ENCODE measurements around the gene FLACC1.
"Not testable (repeated sequence)": the region's sequence is repeated elsewhere in the genome, so short reads cannot be mapped to it uniquely, and the experiment has no call there.

The FLACC1 gene

DNA sequence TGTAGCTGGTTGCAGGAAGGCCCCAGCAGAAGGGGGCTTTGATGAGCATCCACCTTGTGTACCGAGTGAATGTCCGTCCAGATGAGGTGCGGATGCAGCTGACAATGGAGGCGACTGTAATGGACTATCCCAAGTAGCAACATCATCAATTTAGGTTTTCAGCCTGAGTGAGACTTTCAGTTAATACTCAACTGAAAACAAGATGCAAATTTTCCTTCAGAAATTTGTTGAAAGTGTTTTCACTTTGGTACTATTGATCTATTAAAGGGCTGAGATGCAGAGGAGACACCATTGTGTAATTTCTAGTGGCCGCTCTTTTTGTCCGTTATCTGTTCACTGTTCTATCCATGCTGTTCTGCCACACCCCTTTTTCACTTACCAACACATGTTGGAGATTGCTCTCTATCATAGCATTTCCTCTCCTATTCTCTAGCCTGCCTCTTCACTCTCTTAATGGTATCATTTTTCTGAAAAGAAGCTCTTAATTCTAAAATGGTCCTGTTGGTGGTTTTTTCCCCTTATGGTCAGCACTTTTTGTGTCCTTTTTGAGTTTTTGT, 108.8 kb downstream of the FLACC1 start:
- no peak for DNase-seq

DNA sequence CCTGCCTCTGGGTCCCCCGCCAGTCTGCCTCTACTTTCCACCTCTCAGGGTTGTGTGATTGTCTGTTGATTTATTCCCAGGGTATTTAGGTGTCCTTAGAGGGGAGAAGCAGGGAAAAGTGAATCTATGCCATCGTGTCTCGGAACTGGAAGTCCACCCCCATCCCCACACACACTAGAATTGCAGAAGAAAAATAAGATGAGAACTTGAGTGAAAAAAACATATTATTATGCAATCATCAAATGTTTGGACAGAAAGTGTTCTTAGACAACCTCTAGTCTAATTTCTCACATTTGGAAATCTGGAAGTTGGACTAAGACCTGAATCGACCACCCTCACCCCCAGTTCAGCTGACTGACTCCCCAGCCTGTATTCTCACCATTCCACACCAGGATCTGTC, 110.9 kb downstream of the FLACC1 start:
- DNase-seq: no peak

DNA sequence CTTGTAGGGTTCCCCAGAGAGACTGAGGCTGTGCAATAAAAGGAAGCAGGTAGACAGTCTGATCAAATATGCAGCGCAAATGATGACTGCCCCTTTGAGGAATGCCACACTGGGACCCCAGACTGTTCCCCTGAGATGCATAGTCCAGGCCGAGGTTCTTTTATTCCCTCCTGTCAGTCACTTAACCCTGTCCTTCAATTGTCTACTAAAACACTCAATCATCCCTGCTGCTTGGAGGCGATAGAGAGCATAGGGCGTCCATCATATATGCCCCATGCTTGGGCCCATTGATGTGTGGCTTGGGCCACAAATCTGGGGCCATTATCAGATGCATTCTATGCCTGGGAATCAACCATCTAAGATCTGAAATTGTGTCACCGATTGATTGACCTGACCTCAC, 112.3 kb downstream of the FLACC1 start:
- no peak for DNase-seq

GRCh38 chr2:201242571-201243277, 114.4 kb downstream of the FLACC1 start:
- DNase-seq: no peak

GRCh38 chr2:201239167-201239935, 117.8 kb downstream of the FLACC1 start:
- not testable (repeated sequence) for DNase-seq

Data from NCI-H2171 treated with DMSO at 0.1 percent for 48 hours (cell line).